ENCODE results near the gene EIF4H.
A peak's percentile ranks its signal among the peaks of the same experiment; 100 is the strongest.

The EIF4H gene

GRCh38 chr7:74228951-74229900 lies 55.1 kb downstream of the EIF4H start:
- peak; percentile 61 for DNase-seq

- DNase-seq, result peak; percentile 85
Measured at GRCh38 chr7:74230446-74231231, 56.5 kb downstream of the EIF4H start.

GRCh38 chr7:74231232-74231590 lies 57.1 kb downstream of the EIF4H start:
- DNase-seq, result no peak

- DNase-seq, result no peak
Measured at GRCh38 chr7:74233655-74234285, 59.6 kb downstream of the EIF4H start.

- DNase-seq, result no peak
Measured at GRCh38 chr7:74235518-74236268, 61.5 kb downstream of the EIF4H start.

GRCh38 chr7:74236284-74236683 lies 62.1 kb downstream of the EIF4H start:
- DNase-seq, result no peak

GRCh38 chr7:74240482-74240881 lies 66.3 kb downstream of the EIF4H start:
- DNase-seq, result no peak

- no peak for DNase-seq
Measured at GRCh38 chr7:74242122-74242443, 67.9 kb downstream of the EIF4H start.

GRCh38 chr7:74246497-74246896 lies 72.3 kb downstream of the EIF4H start:
- DNase-seq, result no peak

Data from suppressor macrophage treated with lipopolysaccharide for 4 hours (primary cell).